Body of pancreas (tissue), 4 donors: ENCODE results near the gene NPC2.

Experiments
- POLR2A ChIP-seq, 3 donors: fragments of 450-650 bp; IDR thresholded peaks; one replicate each; pipeline ENCODE4 v1.6.1; 2016; ENCODE audit warnings: antibody characterized with exemption in 3 of 3, mild to moderate bottlenecking in 2 of 3
- TF ChIP-seq, protein P1 (sequence below), 7 experiments: fragments of 450-650 bp in 4 of 7; fragments of 200-600 bp in 3 of 7; sonication (generic) in 3 of 7; IDR thresholded peaks; one replicate each; pipeline ENCODE4 v1.5.1; 2016 to 2019; ENCODE audit warnings: antibody characterized with exemption in 7 of 7

DNA sequence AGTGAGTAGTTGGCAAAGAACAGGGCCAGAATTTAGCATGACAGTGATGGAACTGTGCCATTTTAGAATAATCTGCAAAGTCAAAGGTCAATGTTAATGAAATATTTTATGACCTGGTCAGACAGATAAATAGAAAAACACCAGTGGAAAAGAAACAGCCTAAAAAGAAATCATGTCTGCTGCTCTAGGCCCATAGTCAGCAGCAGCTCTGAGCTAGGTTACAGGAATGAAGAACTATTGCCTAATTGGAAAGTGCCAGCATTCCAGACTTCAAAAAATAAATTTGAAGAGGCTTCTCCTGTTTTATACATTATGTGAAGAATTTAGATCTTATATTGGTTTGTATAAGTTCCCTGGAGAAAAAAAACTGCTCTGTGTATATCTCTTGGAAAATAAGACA lies 9.8 kb downstream of the NPC2 start:
- TF ChIP-seq, protein P1, sequence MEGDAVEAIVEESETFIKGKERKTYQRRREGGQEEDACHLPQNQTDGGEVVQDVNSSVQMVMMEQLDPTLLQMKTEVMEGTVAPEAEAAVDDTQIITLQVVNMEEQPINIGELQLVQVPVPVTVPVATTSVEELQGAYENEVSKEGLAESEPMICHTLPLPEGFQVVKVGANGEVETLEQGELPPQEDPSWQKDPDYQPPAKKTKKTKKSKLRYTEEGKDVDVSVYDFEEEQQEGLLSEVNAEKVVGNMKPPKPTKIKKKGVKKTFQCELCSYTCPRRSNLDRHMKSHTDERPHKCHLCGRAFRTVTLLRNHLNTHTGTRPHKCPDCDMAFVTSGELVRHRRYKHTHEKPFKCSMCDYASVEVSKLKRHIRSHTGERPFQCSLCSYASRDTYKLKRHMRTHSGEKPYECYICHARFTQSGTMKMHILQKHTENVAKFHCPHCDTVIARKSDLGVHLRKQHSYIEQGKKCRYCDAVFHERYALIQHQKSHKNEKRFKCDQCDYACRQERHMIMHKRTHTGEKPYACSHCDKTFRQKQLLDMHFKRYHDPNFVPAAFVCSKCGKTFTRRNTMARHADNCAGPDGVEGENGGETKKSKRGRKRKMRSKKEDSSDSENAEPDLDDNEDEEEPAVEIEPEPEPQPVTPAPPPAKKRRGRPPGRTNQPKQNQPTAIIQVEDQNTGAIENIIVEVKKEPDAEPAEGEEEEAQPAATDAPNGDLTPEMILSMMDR (IDR thresholded peaks at IDR 0.05): no peak
- TF ChIP-seq POLR2A (IDR thresholded peaks at IDR 0.05): no peak
